Measurements from ENCODE around the gene ARMC9. TPM values are rescaled to one million over a fixed set of nuclear protein-coding genes. Genes with fewer than 3 reads are reported as not detected.

The ARMC9 gene
- total RNA-seq, 4 donors from 2014 or later, result 2.2 to 6.9 (median 5.3) TPM

- 79 to 84% methylated on average over 23 of the region's 23 CpGs for WGBS, 2 donors
These were observed 171.4 kb downstream of the ARMC9 start for GRCh38 chr2:231369580-231370428.

GRCh38 chr2:231370429-231370748 lies 172.0 kb downstream of the ARMC9 start:
- 93% methylated on average over 6 of the region's 6 CpGs for WGBS, 2 donors
- DNase-seq (ENCODE audit: low spot score in 2 of 2), result no peak
- intact Hi-C loops (cut with DNase I; ENCODE audit: low total_unique reads), result no loop called here
- no peak overlapping the region for H3K4me3 ChIP-seq (ENCODE audit: low read depth, poor library complexity, severe bottlenecking)
- TF ChIP-seq POLR2A (IDR thresholded peaks at IDR 0.05), result no peak
- TF ChIP-seq CTCF (IDR thresholded peaks at IDR 0.05), result no peak

More at GRCh38 chr2:231369580-231370428, 171.4 kb downstream of the ARMC9 start:
- no peak for DNase-seq (ENCODE audit: low spot score in 2 of 2)
- intact Hi-C loops (cut with DNase I; ENCODE audit: low total_unique reads), result no loop called here
- no peak for TF ChIP-seq POLR2A (IDR thresholded peaks at IDR 0.05)
- H3K4me3 ChIP-seq (ENCODE audit: low read depth, poor library complexity, severe bottlenecking), result no peak overlapping the region

GRCh38 chr2:231370749-231371429 lies 172.5 kb downstream of the ARMC9 start:
- DNase-seq (ENCODE audit: low spot score in 2 of 2), result no peak
- TF ChIP-seq CTCF (IDR thresholded peaks at IDR 0.05) (no peak), POLR2A (IDR thresholded peaks at IDR 0.05) (no peak)

GRCh38 chr2:231371430-231372054 lies 173.1 kb downstream of the ARMC9 start:
- no peak for TF ChIP-seq POLR2A (IDR thresholded peaks at IDR 0.05)
- TF ChIP-seq CTCF (IDR thresholded peaks at IDR 0.05), result no peak
- WGBS, 2 donors, result 90 to 93% methylated on average over 7 to 11 of the region's 13 CpGs
- intact Hi-C loops (cut with DNase I; ENCODE audit: low total_unique reads), result no loop called here
- DNase-seq (ENCODE audit: low spot score in 2 of 2), result no peak
- no peak overlapping the region for H3K4me3 ChIP-seq (ENCODE audit: low read depth, poor library complexity, severe bottlenecking)

More at GRCh38 chr2:231370749-231371429, 172.5 kb downstream of the ARMC9 start:
- intact Hi-C loops (cut with DNase I; ENCODE audit: low total_unique reads), result no loop called here
- no peak overlapping the region for H3K4me3 ChIP-seq (ENCODE audit: low read depth, poor library complexity, severe bottlenecking)
- WGBS, 2 donors, result 92 to 94% methylated on average over 10 to 21 of the region's 21 CpGs

- no peak for TF ChIP-seq CTCF (IDR thresholded peaks at IDR 0.05)
- no peak for TF ChIP-seq POLR2A (IDR thresholded peaks at IDR 0.05)
- 89 to 95% methylated on average over 7 of the region's 7 CpGs for WGBS, 2 donors
- H3K4me3 ChIP-seq (ENCODE audit: low read depth, poor library complexity, severe bottlenecking), result no peak overlapping the region
- intact Hi-C loops (cut with DNase I; ENCODE audit: low total_unique reads), result no loop called here
- no peak for DNase-seq (ENCODE audit: low spot score in 2 of 2)
These were observed 173.9 kb downstream of the ARMC9 start for GRCh38 chr2:231372326-231372725.

- no peak overlapping the region for H3K4me3 ChIP-seq (ENCODE audit: low read depth, poor library complexity, severe bottlenecking)
- no peak for DNase-seq (ENCODE audit: low spot score in 2 of 2)
- TF ChIP-seq CTCF (IDR thresholded peaks at IDR 0.05) (no peak), POLR2A (IDR thresholded peaks at IDR 0.05) (no peak)
- whole genome bisulfite sequencing, 2 donors, result 90% methylated on average over 8 of the region's 8 CpGs
- intact Hi-C loops (cut with DNase I; ENCODE audit: low total_unique reads), result no loop called here
These were observed 174.8 kb downstream of the ARMC9 start for GRCh38 chr2:231373184-231373583.

All from lower leg skin (tissue), 4 donors.